Hepatocyte (in vitro differentiated cells): ENCODE data around the gene TEX28.
"Not testable (repeated sequence)": the region's sequence is repeated elsewhere in the genome, so short reads cannot be mapped to it uniquely, and the experiment has no call there.

Experiments
- CTCF ChIP-seq: fragments of 200-600 bp; sonication (generic); IDR thresholded peaks from 2 replicates; pipeline ENCODE4 v1.5.1; 2016; ENCODE audit warnings: antibody characterized with exemption, mild to moderate bottlenecking; ENCODE audit not compliant: poor library complexity
- EZH2phosphoT487 ChIP-seq: fragments of 200-600 bp; sonication (generic); IDR thresholded peaks from one replicate; pipeline ENCODE4 v1.6.1; 2018; ENCODE audit warnings: antibody characterized with exemption, mild to moderate bottlenecking, low read depth, moderate library complexity; ENCODE audit not compliant: unreplicated experiment, severe bottlenecking

DNA sequence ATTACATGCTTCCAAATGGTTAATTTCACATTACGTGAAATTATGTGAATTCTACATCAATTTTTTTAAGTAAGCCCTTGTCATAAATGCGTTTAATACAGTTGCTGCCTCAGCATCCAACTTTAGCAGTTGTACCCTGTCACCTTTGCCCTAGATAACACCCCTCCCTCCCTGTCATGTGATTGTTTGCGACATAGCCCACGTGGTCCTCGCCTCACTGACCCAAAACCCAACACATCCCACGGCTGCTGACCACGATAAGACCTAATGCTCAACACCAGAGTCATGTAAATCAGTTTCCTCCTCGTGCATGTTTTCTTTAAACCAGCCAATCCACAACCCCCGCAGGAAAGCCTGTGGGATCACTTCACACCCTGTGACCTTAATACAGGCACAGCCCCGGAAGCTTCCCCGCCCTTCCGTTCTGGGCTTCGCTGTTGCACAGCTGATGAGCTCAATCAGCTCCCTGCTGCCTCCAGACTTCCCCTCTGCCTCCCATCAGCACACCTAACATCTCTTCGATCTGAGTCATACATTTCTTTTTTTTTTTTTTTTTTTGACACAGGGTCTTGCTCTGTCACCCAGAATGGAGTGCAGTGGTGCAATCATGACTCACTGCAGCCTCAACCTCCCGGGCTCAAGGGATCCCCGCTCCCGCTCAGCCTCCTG lies 47.4 kb downstream of the TEX28 start:
- not testable (repeated sequence) for TF ChIP-seq CTCF, EZH2phosphoT487
